Measurements from ENCODE around the gene DNAJB6. TPM values are rescaled to one million over a fixed set of nuclear protein-coding genes. Genes with fewer than 3 reads are reported as not detected.
A peak's percentile ranks its signal among the peaks of the same experiment; 100 is the strongest.

DNAJB6 gene
- total RNA-seq, 1 experiment from 2014 or later, result 288 TPM

DNA sequence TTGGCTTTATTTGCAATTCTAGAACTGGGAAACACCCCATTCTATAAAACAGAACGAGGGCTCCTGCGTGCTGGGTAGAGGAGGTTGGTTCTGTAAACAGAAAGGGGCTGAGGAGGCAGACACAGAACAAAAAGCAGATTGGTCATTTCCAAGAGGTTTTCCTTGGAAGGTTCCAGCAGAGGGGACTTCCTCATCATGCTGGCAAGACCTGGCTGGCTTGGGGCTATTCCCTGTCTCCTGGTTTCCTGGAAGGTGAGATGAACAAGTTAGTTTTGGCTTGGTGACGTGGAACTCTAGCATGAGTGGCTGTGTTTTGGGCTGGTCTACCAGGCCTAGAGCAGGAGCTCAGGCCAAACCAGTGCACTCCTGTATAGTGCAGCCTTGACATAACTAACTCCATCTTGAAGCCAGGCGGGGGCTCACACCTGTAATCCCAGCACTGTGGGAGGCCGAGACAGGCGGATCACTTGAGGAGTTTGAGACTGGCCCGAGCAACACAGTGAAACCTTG is 26.1 kb upstream of the DNAJB6 start (continued):
- TF ChIP-seq, protein P1, sequence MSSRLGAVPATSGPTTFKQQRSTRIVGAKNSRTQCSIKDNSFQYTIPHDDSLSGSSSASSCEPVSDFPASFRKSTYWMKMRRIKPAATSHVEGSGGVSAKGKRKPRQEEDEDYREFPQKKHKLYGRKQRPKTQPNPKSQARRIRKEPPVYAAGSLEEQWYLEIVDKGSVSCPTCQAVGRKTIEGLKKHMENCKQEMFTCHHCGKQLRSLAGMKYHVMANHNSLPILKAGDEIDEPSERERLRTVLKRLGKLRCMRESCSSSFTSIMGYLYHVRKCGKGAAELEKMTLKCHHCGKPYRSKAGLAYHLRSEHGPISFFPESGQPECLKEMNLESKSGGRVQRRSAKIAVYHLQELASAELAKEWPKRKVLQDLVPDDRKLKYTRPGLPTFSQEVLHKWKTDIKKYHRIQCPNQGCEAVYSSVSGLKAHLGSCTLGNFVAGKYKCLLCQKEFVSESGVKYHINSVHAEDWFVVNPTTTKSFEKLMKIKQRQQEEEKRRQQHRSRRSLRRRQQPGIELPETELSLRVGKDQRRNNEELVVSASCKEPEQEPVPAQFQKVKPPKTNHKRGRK (CRISPR knock-in tag; IDR thresholded peaks at IDR 0.05; ENCODE audit: borderline replicate concordance), result no peak
- TF ChIP-seq ZNF532 (CRISPR knock-in tag; IDR thresholded peaks at IDR 0.05; ENCODE audit: borderline replicate concordance) (peak; percentile 99), CREB1 (CRISPR knock-in tag; IDR thresholded peaks at IDR 0.05) (no peak), FOXJ3 (CRISPR knock-in tag; IDR thresholded peaks at IDR 0.05; ENCODE audit: borderline replicate concordance) (no peak), FOXK1 (CRISPR knock-in tag; IDR thresholded peaks at IDR 0.05) (peak; percentile 40; the same call in 1 of the 2 replicates), SP1 (CRISPR knock-in tag; conservative IDR thresholded peaks at IDR 0.05) (no peak), E2F5 (CRISPR knock-in tag; IDR thresholded peaks at IDR 0.05) (no peak), TEAD1 (CRISPR knock-in tag; IDR thresholded peaks at IDR 0.05) (no peak; the same call in 1 of the 2 replicates), ZNF416 (CRISPR knock-in tag; IDR thresholded peaks at IDR 0.05) (peak; percentile 91; the same call in 1 of the 2 replicates), GTF2I (CRISPR knock-in tag; conservative IDR thresholded peaks at IDR 0.05) (no peak), TP53 (CRISPR knock-in tag; IDR thresholded peaks at IDR 0.05) (no peak), ZMAT4 (CRISPR knock-in tag; IDR thresholded peaks at IDR 0.05) (no peak), AFF4 (CRISPR knock-in tag; IDR thresholded peaks at IDR 0.05; ENCODE audit: borderline replicate concordance) (no peak), HMGA2 (CRISPR knock-in tag; IDR thresholded peaks at IDR 0.05) (no peak), ARID4B (CRISPR knock-in tag; IDR thresholded peaks at IDR 0.05; ENCODE audit: borderline replicate concordance) (no peak)
- TF ChIP-seq, protein P2, sequence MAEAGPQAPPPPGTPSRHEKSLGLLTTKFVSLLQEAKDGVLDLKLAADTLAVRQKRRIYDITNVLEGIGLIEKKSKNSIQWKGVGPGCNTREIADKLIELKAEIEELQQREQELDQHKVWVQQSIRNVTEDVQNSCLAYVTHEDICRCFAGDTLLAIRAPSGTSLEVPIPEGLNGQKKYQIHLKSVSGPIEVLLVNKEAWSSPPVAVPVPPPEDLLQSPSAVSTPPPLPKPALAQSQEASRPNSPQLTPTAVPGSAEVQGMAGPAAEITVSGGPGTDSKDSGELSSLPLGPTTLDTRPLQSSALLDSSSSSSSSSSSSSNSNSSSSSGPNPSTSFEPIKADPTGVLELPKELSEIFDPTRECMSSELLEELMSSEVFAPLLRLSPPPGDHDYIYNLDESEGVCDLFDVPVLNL (CRISPR knock-in tag; IDR thresholded peaks at IDR 0.05; ENCODE audit: borderline replicate concordance, low read depth), result no peak

Data from WTC11 (cell line).